ENCODE data around the gene UNC13A. TPM values are rescaled to one million over a fixed set of nuclear protein-coding genes. Genes with fewer than 3 reads are reported as not detected.
A peak's percentile ranks its signal among the peaks of the same experiment; 100 is the strongest.

UNC13A gene
- total RNA-seq, 1 experiment from 2014 or later = 29.0 TPM

DNA sequence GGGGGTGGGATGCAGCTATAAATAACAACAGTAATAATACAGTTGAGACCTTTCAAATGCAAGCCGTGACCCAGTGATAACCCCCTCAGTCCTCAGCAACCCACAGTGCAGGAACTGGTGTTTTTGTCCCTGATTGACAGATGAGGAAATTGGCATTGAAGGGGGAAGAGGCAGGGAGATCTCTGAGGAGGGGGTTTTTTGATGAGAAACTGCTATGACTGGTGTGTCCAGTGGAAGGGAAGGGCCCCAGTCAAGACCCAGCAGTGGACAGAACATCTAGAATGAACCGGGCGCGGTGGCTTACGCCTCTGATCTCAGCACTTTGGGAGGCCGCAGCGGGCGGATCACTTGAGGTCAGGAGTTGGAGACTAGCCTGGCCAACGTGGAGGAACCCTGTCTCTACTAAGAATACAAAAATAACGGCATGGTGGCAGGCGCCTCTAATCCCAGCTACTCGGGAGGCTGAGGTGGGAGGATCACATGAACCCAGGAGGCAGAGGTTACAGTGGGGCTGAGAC is 33.0 kb upstream of the UNC13A start:
- CTCF ChIA-PET = no interaction called here
- Histone ChIP-seq H3K4me2 (ENCODE audit: low read length) (peak overlapping the region; percentile 82), H3K79me2 (ENCODE audit: insufficient read depth, low read length) (peaks cover 33% of the 10 kb centered on the region), H2AFZ (ENCODE audit: low read depth, low read length, poor library complexity, severe bottlenecking) (no peak overlapping the region), H4K20me1 (ENCODE audit: insufficient read depth) (no peaks in the 10 kb centered on the region), H3K4me3 (replicated peaks in 1 of 2; ENCODE audit: low read depth in 1 of 2, low read length in 2 of 2) (peak overlapping the region; percentile 91 to 97; a peak in 2 of 4 replicates), H3K9ac (ENCODE audit: low read length) (no peak overlapping the region; the same call in 1 of the 2 replicates), H3K27me3 (ENCODE audit: insufficient read depth, low read length) (no peaks in the 10 kb centered on the region), H3K9me3 (ENCODE audit: control insufficient read depth in 1 of 2, insufficient read depth in 1 of 2, low read depth in 1 of 2, low read length in 2 of 2) (no peaks in the 10 kb centered on the region), H3K27ac (ENCODE audit: low read depth, low read length) (no peak overlapping the region), H3K4me1 (ENCODE audit: control insufficient read depth in 1 of 2, insufficient read depth in 2 of 2, low read length in 2 of 2) (peaks cover 13 to 35% of the 10 kb centered on the region in 2 experiments), H3K9me2 (ENCODE audit: insufficient read depth) (no peaks in the 10 kb centered on the region), H3K36me3 (ENCODE audit: control insufficient read depth in 1 of 2, insufficient read depth in 2 of 2, low read length in 2 of 2) (peaks cover 4 to 14% of the 10 kb centered on the region in 2 experiments; a peak in 2 of 4 replicates)
- POLR2A ChIA-PET = no interaction called here
- no peak for DNase-seq (ENCODE audit: low read depth, low spot score)
- intact Hi-C loops (cut with micrococcal nuclease) = no loop called here
- TF ChIP-seq CTCF (IDR thresholded peaks at IDR 0.05 in 2 of 3, conservative IDR thresholded peaks at IDR 0.05 in 1 of 3; ENCODE audit: borderline replicate concordance in 1 of 3, insufficient read depth in 1 of 3, low read depth in 2 of 3, low read length in 2 of 3) (no peak), POLR2A (IDR thresholded peaks at IDR 0.05; ENCODE audit: borderline replicate concordance, extremely low read depth, insufficient read depth, insufficient read length) (no peak), EZH2 (IDR thresholded peaks at IDR 0.05) (no peak), YY1 (IDR thresholded peaks at IDR 0.05; ENCODE audit: extremely low read depth, insufficient replicate concordance, low read depth, low read length) (no peak), RAD21 (IDR thresholded peaks at IDR 0.05; ENCODE audit: low read depth) (no peak), SIN3A (IDR thresholded peaks at IDR 0.05; ENCODE audit: low read depth) (no peak), EZH2phosphoT487 (IDR thresholded peaks at IDR 0.05; ENCODE audit: borderline replicate concordance) (no peak)
- no TSS peak for BruUV-seq (replicated peaks)
- RAD21 ChIA-PET (ENCODE audit: low non-redundant PET in 1 of 2, low total read pairs in 2 of 2, uncharacterized antibody in 2 of 2, unreplicated experiment in 2 of 2) = no interaction called here
- no peak for ATAC-seq

DNA sequence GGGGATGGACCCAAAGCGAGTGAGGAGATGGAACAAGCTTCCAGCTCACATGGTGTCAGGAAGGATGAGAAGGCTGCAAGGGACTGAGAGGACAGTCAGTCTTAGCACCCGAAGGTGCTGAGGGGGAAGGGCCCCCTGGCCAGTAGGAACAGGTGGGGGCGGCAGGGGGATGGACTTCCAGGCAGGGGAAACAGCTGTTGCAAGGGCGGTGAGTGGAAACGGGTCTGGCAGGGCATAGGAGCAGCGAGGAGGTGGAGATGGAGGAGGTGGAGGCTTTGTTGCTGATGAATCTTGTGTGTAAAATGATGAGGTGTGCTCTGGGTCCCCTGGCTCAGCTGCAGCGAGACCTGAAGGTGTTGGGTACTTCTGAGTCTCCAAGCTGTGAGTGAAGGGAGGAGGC is 32.3 kb upstream of the UNC13A start:
- H3K79me2 ChIP-seq (ENCODE audit: insufficient read depth, low read length) = peaks cover 33% of the 10 kb centered on the region
- ATAC-seq = no peak
- POLR2A ChIA-PET = no interaction called here
- DNase-seq (ENCODE audit: low read depth, low spot score) = no peak
- no TSS peak for BruUV-seq (replicated peaks)
- peak overlapping the region; percentile 66; the same call in 1 of the 2 replicates for H3K27ac ChIP-seq (ENCODE audit: low read depth, low read length)
- no peaks in the 10 kb centered on the region for H3K9me2 ChIP-seq (ENCODE audit: insufficient read depth)
- peak overlapping the region; percentile 82 for H3K9ac ChIP-seq (ENCODE audit: low read length)
- peak overlapping the region; percentile 82 for H3K4me2 ChIP-seq (ENCODE audit: low read length)
- no peaks in the 10 kb centered on the region for H3K27me3 ChIP-seq (ENCODE audit: insufficient read depth, low read length)
- intact Hi-C loops (cut with micrococcal nuclease) = no loop called here
- peaks cover 13 to 35% of the 10 kb centered on the region in 2 experiments for H3K4me1 ChIP-seq (ENCODE audit: control insufficient read depth in 1 of 2, insufficient read depth in 2 of 2, low read length in 2 of 2)
- CTCF ChIA-PET = no interaction called here
- H3K4me3 ChIP-seq (replicated peaks in 1 of 2; ENCODE audit: low read depth in 1 of 2, low read length in 2 of 2) = peak overlapping the region; percentile 91 to 97
- RAD21 ChIA-PET (ENCODE audit: low non-redundant PET in 1 of 2, low total read pairs in 2 of 2, uncharacterized antibody in 2 of 2, unreplicated experiment in 2 of 2) = no interaction called here
- H4K20me1 ChIP-seq (ENCODE audit: insufficient read depth) = no peaks in the 10 kb centered on the region
- no peak overlapping the region for H2AFZ ChIP-seq (ENCODE audit: low read depth, low read length, poor library complexity, severe bottlenecking)
- TF ChIP-seq ZBTB33 (IDR thresholded peaks at IDR 0.05; ENCODE audit: extremely low read depth, insufficient replicate concordance, low read length) = no peak
- H3K36me3 ChIP-seq (ENCODE audit: control insufficient read depth in 1 of 2, insufficient read depth in 2 of 2, low read length in 2 of 2) = peaks cover 4 to 7% of the 10 kb centered on the region in 2 experiments; a peak in 2 of 4 replicates
- H3K9me3 ChIP-seq (ENCODE audit: control insufficient read depth in 1 of 2, insufficient read depth in 1 of 2, low read depth in 1 of 2, low read length in 2 of 2) = no peaks in the 10 kb centered on the region

All from HCT116 (cell line).